Raji (cell line): Measurements from ENCODE around the gene TMEM92.

Experiments used
- POLR2A ChIP-seq: IDR thresholded peaks from 2 replicates; pipeline ENCODE4 v1.6.1; 2011; ENCODE audit warnings: low read depth, low read length, control low read depth; ENCODE audit not compliant: insufficient read depth

The TMEM92 gene

GRCh38 chr17:50268743-50269275 is 5.5 kb upstream of the TMEM92 start:
- TF ChIP-seq POLR2A: no peak

DNA sequence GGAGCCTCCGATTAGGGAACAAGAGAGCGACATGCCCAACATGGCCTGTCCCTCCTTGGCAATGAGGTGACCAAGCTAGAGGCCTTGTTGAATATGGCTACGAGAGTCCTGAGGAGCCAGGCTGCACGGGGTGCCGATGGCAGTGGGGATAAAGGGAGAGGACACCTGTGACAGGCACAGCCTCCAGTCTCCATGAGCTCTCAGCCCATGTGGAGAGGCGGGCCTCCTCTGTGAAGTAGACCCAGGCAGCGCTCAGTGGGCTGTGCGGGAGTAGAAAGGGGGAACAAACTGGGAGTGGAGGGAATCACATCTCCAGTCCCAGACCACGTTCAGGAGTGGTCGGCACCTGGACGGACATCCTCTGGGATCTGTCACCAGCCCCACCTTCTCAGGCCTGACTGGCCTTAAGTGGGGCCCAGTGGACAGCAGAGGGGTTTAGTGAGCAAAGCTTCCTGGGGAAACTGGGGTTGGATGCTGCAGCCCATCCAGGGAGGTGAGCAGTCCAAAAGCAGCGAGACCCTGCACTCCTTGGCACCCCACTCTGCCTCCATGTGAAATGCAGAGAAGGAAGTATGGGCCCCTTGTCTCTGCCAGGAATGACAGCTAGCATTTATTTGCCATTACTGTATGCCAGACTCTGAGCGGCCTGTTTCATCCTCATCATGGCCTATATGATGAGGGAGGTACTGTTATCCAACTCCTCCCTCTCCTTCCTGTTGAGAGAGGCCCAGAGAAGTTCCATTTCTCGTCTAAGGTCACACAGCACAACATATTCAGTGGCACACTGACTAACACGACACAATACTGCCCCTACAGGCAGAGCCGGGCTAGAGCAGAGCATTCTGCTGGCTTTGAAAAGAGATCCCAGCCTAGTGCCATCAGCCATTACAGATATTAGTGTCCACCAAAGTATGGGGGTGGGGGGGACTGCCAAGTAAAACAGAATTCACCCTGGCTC is 4.5 kb upstream of the TMEM92 start:
- TF ChIP-seq POLR2A: no peak

- no peak for TF ChIP-seq POLR2A
Observed at GRCh38 chr17:50270435-50271362, 3.6 kb upstream of the TMEM92 start.

GRCh38 chr17:50272246-50272645 is 2.0 kb upstream of the TMEM92 start:
- no peak for TF ChIP-seq POLR2A

DNA sequence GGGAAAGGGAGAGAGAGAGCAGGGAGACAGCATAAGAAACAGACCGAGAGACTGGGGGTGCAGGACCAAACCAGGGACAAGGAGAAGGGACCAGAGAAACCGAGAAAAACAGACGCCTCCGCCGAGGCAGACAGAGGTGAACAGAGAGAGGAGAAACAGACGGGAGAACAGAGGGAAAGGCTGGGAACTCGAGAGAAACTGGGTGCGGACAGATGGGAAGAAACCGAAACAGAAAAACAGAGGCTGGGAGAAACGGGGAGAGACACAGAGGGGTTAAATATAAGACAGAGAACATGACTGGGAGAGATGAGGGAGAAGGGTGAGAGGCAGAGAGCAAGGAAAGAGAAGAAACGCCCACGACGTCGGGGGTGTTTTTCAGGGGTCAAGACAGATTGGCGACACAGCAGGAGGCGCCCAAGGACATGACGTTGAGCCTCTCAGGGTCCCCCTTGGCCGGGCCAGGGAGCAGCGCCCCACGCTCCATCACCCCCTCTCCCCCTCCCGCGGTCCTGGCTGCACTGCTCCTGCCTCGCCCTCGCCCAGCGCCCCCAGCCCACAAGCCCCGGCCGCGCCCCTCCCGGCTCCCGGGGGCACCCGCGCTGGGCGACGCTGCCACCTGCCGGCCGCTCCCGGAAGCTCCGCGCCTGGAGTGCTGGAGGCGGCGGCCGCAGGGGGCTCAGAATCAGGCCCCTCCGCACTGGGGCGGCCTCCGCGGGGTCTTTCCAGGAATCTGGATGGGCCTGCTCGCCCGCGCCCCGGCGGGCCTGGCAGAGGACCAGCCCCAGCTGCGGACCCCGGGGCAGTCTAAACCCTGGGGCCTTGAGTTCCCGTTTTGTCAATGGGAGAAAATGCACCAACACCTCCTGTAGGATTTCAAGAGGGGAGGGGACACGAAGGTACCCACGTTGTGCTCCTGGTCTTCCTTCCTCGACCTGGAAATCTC is 1.3 kb upstream of the TMEM92 start:
- no peak for TF ChIP-seq POLR2A

- TF ChIP-seq POLR2A: no peak
Observed at GRCh38 chr17:50273654-50274040, 619 bp upstream of the TMEM92 start.

GRCh38 chr17:50274897-50275221 is 593 bp downstream of the TMEM92 start:
- TF ChIP-seq POLR2A: no peak

DNA sequence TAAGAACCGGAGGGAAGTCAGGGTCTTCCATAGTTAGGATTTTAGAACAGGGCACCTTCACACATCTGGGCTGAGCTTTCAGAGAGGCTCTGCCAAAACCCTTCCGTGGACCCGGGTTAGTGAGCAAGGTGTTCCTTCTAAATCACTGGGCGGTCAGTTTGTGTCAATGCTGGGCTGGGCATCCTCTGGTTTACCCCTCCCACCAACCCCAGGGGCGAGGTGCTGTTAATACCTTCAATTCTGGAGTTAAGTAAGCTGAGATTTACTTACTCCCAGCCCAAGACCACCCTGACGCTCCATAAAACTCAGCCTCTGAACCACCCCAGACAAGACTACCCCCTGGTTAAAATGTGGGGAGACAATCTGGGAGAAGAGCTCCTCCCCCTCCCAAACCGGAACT is 1.0 kb downstream of the TMEM92 start:
- TF ChIP-seq POLR2A: no peak

- no peak for TF ChIP-seq POLR2A
Observed at GRCh38 chr17:50276588-50277356, 2.5 kb downstream of the TMEM92 start.

DNA sequence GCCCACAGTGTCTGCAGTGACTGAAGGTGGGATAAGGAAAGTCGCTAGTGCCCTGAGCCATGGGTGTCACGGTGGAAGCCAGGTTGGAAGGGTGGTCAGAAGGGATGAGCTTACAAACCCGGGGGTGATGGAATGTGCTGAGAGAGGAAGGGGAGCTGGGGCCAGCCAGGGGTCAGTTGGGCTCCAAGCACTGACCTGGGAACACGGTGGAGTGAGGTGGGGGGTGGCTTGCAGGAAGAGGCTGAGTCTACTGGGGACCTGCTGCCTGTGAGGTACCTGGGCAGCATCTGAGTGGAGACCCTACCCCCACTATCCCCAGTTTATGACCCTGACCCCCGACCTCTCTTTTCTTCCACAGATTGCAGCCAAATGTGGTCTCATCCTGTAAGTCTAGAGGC is 3.1 kb downstream of the TMEM92 start:
- TF ChIP-seq POLR2A: no peak

- TF ChIP-seq POLR2A: no peak
Observed at GRCh38 chr17:50278526-50279180, 4.4 kb downstream of the TMEM92 start.

DNA sequence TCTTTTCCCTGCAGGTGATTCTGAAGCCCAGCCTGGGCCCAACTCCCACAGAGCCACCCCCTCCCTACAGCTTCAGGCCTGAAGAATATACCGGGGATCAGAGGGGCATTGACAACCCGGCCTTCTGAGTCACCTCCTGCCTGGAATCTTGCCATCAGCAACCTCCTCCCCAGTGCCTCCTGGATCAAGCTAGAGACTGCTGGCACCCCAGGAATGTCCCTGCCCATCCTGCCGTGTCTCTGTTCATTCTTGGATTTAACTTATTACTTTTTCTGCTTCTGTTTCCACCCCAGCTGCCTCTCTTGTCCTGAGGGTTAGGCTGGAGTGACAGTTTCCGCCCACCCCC is 4.9 kb downstream of the TMEM92 start:
- TF ChIP-seq POLR2A: no peak

DNA sequence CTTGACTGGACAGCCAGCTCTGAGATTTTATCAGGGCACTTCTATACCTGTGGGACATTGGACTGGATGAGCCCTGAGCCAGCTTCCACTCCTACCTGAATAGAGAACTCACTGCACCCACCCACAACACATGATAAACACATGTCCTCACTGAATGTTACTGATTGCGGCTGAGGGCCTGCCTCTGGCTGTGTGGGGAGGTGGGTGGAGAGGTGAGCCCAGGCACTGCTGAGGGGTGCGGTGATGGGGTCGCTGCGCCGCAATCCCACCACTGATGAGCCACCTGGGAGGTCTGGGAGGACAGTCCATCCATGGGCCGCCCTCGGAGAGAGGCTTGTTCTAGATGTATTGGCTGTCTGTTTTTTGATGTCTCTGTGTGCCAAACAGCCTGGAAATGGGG is 5.4 kb downstream of the TMEM92 start:
- TF ChIP-seq POLR2A: no peak
